HS-5 (cell line): ENCODE measurements around the gene CLIP2.

ENCODE experiments used
- DNase-seq: peaks from one replicate; pipeline ENCODE4 v3.0.0-alpha.2; 2012; ENCODE audit warnings: low read depth

Gene CLIP2

DNA sequence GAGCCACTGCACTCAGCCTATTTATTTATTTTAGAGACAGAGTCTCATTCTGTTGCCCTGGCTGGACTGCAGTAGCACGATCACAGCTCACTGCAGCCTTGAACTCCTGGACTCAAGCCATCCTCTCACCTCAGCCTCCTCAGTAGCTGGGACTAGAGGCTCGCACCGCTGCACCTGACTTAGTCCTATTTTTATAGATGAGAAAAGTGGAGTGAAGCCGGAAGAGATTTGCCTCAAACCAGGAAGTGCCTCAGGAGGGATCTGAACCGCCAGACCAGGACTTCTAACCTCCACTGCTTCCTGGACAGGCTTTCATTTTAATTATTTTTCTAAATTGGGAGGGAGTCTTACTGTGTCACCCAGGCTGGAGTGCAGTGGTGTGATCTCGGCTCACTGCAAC, 17.5 kb upstream of the CLIP2 start:
- DNase-seq: no peak

DNA sequence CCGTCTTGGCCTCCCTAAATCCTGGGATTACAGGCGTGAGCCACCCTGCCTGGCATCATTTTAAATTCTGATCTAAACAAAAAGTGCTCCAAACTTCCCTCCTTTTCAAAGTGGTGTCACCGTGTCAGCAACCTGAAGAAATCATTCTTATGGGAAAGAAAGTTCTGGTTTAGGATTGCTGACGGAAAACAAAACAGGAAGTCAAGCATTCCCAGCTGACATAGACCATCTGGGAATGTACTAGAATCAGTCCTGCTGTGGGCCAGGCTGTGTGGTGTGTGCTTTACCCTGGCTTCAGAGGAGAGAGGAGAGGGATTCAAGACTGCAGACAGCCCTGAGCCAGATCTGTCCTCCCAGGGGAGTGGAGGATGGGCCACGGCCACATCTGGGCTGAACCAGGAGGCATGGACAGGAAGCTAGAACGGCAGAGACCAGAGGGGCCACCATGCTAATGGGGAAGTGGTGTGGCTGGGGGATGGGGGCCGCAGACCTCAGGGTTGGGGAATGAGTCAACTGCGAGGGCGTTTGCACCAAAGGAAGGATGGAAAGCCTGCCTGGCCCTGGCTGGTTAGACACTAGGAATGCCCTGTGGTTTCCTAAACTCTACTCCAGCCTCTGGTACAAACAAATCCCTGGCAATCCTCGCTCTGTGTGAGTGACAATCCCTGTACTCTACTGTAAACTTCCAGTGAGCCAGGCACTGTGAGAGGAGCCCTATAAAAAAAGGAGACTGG, 16.7 kb upstream of the CLIP2 start:
- peak; percentile 86 for DNase-seq

DNA sequence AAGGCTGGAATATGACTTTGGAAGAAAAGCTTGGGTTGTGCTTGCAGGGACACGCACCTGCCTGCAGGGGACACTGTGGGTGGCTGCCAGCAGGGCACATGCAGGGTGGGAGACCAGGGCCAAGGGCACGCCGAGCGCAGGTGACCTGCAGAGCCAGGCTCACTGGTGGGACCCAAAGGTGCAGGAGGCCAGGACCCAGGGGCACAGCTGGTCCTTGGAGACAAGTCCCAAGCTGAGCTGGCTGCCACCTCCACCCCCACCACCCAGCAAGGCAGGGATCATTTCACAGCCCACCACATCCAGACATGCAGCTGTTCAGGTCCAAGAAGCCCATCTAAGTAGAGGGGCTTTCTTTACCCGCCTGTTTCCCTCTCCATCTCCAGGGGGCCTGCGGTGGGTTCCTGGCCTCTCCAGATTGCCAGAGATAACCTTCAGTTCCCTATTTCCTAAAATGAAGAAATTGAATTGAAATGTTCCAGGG, 13.8 kb upstream of the CLIP2 start:
- no peak for DNase-seq

DNA sequence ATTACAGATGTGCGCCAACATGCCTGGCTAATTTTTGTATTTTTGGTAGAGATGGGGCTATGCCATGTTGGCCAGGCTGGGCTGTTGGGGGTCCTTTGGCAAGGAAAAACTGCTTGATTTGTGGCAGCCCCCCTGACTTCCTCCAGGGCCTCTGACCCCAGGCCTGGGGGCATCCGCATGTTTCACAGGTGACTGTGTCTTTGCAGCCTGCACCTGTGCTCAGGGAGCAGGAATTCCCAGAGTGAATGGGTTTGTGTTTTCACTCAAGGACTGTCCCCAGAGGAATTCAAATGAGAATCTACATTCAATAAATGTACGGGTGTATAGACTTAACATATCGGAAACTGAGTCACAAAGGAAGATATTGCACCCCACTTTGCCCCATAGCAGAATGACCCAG, 11.6 kb upstream of the CLIP2 start:
- DNase-seq: no peak

DNA sequence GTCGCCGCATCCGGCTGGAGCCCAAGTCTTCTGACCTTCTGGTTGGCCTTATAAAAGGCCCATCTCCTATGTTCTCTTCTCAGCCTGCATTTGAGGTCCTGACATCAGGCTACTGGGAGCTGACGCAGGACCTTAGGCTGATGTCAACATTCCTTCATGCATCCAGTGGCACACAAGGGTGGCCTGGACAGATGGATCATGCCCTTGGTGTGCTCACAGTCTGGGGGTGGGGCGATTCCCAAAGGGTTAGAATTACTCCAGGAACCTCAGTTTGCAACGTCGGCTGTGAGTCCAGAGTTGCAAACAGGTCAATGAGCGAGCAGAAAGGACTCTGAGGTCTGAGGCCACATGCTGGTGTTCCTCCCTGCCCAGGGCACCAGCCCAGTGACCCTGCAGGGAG, 8.2 kb upstream of the CLIP2 start:
- DNase-seq: no peak

DNA sequence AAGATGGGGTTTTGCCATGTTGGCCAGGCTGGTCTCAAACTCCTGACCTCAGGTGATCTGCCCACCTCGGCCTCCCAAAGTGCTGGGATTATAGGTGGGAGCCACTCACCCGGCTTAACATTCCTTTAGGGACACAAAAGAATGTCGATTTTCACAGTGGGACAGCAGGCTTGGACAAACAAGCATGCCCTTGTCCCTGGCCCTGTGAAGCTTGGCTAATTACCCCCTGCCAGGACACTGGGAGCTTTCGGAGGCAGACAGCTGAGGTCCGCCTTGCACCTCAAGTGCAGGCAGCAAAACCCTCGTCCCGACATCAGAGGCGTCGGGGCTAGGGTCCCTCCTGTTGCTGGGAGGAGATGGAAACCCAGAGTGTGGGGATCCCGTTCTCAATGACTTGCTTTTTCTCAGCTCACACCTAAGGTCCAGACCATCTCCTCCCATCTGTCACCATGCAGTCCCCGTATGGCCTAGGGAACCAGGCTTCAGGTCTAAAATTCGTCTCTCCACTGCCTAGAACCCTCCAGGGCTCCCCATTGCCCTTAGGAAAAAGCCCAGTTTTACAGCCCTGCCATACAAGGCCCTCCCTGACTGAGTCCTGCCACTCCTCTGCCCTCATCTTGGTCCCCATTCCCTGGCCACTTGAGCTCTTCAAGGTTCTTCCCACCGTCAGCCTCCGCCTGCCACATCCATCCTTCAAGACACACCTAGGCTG, 6.3 kb upstream of the CLIP2 start:
- no peak for DNase-seq

DNA sequence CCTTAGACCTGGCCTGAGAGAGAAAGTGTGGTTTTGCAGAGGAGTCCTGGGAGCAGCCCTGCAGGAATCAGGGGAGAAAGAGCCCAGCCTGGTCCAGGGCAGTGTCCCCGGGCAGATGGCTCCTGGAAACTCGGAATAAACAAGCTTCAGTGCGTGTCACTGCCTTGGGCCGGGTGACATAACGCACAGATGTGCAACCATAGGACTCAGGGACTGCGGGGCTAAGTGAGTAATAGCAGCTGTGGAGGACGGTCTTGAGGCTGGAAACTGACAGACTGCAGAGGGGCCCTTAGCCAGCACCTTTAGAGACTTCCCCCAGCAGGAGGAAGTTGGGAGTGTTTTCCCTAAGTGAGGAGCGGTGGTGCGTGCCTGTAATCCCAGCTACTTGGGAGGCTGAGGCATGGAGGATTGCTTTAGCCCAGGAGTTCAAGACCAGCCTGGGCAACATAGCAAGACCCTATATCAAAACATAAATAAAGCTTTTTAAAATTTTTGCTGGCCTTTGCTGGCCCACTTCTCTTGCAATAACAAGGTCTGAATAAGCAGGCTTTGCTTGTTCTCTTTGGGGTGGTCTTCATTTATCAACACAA, 5.3 kb upstream of the CLIP2 start:
- no peak for DNase-seq

DNA sequence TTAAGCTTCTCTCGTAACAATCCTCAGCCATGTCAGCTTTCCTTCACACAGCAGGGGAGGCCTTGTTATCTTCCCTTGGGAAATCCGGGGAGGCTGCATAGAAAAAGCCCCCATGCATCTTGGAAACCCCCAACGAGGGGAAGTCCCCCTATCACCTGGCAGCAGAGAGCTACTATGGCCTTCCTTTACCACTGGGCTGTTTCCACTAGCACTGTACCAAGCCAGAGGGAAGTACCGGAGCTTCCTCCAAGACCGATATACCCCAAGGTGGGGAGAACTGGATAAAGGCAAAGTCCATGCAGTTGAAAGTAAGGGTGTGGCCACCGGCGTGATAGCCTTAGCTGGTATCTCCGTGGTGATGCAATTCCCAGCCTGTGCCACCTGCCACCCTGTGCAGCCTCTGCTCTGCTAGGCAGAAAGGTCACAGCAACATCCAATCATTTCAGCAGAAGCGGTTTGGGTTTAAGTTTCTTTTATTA, 4.4 kb upstream of the CLIP2 start:
- no peak for DNase-seq

DNA sequence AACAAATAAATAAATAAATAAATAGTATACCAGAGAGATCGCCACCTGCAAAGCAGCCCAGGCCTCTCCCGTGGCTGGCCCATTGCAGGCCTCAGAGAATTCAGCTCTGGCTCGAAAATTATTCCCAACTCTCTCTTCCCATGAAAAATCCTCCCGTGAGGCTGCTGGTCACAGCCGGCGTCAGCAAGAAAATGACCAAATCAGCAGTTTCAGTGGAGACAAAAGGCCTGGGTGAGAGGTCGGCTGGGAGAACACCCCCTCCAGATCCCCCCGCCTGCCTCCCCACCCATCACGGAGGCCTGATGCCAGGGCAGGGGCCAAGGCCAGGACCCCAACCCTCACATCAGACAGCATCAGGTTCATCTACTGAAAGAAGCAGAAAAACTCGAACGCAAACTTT, 3.1 kb upstream of the CLIP2 start:
- DNase-seq: no peak

DNA sequence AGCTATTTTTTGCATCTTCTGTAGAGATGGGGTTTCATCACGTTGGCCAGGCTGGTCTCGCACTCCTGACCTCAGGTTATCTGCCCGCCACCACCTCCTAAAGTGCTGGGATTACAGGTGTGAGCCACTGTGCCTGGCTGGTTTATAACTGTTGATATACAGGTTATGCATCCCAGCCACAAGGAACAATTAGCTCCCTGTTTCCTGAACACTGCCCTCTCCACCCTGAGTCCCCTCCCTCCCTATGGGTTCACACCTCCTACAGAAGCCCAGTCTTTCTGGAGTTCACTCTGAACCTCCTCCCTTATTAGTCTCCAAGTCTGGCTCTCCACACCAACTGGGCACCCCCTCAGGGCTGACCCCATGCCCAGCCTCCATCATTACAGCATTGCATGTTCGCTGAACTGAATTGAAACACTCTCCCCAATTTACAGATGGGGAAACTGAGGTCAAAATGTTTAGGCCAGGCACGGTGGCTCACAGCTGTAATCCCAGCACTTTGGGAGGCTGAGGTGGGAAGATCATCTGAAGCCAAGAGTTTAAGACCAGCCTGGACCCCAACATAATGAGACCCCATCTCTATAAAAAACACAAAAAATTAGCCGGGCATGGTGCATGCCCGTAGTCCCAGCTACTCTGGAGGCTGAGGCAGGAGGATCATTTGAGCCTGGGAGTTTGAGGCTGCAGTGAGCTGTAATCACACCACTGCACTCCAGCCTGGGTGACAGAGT, 1.7 kb upstream of the CLIP2 start:
- DNase-seq: no peak

DNA sequence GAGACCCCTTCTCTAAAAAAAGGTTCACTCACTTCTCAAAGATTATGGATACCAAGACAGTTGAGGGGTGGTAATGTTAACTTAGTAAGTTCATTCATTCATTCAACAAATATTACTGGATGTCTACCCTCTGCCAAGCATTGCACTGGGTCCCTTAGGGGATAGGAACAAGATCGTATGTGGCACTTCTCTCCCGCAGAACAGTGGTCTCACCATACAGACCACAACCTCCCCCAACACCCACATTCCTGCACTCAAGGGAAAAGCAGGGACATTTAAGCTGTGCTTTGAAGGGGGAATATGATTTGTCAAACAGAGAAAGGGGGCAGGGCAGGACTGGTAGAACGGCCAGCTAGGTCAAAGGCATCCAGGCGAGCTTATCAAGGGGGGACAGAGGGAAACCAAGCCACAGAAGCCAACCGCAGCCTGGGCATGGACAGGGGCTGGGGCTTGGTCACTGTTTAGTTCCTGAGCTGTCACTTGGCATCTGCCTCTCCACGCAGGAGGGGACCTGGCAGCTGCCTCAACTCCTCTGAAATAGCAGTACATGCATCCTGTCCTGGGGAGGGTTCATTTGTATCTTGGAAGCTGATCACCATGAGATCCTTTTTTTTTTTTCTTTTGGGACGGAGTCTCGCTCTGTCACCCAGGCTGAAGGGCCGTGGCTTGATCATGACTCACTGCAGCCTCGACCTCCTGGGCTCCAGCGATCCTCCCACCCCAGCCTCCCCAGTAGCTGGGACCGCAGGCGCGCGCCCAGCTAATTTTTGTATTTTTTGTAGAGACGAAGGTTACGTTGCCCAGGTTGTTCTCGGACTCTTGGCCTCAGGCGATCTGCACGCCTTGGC, 949 bp upstream of the CLIP2 start:
- DNase-seq: no peak

DNA sequence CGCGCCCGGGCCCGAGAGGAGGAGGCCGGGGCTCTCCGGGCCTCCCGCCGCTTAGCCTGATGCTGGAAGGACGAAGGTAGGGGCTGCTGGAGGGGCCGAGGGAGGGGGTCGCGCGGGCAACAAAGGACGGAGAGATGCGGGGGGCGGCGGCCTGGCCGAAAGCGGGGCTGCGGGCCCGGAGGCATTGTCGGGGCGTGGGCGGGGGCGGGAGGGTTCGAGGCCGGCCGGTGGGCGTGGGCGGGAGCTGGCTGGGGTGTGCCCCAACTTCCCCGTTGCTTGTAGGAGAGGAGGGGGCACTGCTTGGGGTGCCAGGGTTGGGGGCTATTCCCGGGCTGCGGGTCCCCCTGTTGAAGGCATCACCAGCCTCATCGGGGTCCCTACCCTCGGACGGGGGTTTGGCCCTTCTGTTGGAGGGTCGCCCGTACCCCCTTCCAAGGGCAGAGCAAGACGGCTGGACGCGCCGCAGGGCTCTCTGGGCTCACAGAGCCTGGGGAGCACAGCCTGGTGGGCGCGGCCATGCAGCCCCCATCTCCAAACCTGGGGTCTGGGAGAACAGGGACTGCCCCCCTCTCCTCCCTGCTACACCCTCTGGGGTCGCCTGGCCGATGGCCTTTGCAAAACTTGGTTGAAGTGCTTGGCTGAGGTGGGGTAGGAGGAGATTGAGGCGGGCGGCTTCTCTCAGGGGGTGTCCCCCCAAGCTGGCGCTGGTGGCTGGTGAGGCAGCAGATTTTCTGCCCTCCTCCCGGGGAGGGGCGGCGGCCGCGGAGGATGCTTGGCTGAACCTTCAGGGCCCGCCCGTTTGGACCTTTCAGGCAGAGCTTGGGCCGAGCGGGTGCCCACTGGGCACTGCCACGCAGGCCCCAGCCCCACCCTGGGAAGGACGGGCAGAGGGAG, 699 bp downstream of the CLIP2 start:
- DNase-seq: no peak

DNA sequence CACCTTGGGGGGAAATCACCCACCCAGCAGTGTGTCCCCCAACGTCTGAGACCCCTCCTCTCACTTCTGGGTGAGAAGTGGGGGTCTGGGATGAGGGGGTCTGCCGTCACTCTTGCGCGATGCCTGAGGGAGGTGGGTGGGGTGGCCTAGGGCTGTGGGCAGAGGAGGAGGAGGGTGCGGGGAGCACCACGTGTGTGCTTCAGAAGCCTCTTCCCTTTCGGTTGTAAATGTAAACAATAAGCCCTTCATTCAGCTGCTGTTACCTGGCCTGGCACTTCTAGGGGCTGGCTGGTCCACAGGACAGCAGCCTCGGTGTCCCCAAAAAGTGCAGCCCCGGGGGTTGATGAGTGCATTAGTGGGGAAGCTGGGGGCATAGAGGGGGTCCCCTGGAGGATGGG, 1.3 kb downstream of the CLIP2 start:
- no peak for DNase-seq

DNA sequence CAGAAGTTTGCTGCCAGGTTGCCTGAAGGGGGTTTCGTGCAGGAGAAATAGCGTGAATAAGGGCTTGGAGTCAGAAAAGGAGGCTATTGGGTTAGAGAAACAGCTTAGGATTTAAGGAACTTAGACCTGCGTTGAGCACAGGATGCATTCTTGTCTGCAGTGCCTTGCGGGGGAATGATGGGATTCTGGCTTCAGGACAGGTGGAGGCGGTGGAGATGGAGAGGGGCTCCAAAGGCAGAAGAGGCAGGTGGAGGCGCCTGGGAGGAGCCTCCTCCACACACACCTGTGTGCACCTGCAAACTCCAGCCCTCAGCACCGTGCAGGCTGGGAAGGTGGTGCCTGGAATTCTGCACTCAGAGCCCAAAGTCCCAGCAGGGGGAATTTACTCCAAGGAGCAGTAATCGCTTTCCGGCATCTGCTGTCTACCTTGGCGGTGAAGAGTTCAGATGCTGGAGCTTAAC, 1.8 kb downstream of the CLIP2 start:
- DNase-seq: no peak

DNA sequence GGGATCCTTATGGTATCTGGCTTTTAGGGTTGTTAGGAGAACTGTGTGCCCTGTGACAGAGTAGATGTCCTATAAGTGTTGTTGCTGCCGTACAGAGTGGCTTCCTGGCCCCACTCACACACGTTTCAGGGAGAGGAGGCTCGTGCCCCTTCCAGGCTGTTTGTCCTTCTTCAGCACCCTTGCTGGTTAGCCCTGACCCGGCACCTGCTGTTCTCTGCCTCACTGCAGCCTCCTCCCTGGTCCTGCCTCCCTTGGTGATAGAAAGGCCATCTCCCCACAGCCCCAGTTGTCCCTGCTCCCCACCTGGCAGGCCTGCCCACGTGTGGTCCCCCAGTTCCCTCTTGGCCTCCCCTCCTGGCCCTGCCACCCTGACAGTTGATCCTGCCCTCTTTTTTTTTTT, 2.3 kb downstream of the CLIP2 start:
- no peak for DNase-seq

DNA sequence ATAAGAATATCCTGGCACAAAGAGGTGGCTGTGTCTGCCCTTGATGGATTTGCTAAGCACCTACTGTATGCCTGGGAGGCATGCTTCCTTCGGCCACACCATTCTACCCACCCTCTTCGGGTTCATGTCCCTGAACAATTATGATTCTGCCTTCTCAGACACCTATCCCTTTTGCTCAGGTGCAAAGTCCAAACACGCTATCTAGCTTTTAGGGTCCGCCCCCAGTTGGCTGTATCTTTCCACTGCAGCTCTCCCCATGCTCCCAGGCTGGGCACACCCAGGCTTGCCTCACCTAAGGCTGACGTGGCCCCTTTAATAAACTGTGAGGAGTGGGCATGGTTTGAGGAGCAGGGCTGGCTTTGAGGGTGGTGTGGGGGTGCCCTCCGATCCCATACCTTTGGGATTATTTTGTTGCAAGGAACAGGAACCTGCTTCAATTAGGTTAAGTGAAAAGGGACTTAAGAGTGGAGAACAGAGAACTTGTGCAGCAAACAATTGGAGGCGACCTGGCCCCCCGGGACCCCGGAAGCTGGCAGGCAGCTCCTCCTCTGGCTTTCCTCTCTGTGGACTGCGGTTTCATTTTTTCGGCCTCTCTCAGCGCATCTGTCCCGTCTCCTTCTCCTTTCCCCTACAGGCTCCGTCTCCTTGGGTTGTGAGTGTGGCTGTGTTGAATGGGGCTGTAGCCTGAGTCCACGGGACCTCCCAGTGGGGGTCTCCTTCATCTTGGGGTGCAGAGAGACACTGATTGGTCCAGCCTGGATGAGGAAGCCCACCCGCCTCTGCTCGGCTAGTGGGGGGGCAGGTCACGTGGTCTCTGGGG, 3.8 kb downstream of the CLIP2 start:
- no peak for DNase-seq

DNA sequence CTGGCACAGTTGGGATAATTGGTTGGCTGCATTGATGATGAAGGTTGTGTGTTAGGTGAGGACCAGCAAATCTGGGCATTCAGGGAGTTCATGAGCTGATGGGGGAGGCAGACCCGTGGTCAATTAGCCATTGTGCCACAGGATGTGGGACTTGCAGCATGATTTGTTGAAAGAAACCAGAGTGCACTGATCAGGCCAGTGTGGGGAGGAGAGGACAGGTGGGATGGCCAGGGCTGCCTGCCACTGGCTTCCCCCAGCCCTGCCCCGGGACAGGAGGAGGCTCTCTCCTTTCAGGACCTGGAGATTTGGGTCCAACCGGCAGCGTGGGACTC, 4.3 kb downstream of the CLIP2 start:
- no peak for DNase-seq

DNA sequence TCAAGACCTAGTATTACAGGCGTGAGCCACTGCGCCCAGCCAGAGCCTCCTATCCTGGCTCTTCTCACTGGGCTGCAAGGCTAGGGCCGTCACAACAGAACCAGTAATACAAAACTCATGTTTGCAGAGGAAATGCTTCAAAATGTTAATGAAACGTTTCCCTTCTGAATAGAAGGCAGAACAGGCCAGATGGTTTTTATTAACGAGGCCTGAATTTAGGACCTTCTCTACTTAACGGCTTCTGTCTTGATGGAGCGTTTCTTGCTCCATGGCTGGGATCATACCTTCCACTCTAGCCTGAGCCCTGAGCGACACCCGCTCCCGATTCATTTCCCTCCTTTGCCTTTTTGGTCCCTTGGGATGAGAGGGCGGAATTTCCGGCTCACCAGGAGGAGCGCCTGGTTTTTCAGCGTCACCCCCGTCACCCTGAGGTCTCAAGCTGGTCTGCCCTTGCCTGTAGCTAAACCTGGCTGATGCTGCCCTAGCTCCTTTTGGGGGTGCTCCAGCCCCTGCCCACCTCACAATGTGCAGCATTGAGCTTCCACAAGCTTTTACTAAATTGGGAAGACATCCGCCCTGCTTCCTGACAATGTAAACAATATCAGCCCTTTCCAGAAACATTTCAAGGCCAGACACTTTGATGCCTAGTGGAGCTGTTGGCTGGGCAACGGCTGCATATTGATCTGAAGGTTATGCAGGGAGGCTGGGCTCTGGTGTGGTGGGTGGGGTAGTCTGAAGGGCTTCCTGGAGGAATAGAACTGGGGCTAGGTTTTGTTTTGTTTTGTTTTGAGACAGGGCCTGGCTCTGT, 5.2 kb downstream of the CLIP2 start:
- no peak for DNase-seq
